Measurements from ENCODE around the gene ARHGAP1. TPM values are rescaled to one million over a fixed set of nuclear protein-coding genes. Genes with fewer than 3 reads are reported as not detected.
A peak's percentile ranks its signal among the peaks of the same experiment; 100 is the strongest.

The ARHGAP1 gene
- total and polyA plus RNA-seq, 2 of the 13 experiments (the other 11 are each of a cell fraction or from before 2014, with no cell fraction given), result 18.6 to 30.3 TPM

- ATAC-seq (no peak), FAIRE-seq (no peak), DNase-seq (ENCODE audit: low spot score) (no peak)
- Histone ChIP-seq H3K9me3 (ENCODE audit: low read length) (no peaks in the 10 kb centered on the region), H3K36me3 (replicated peaks in 1 of 2; ENCODE audit: control insufficient read depth in 1 of 2, insufficient read depth in 2 of 2, low read length in 2 of 2) (peaks cover 10 to 29% of the 10 kb centered on the region in 2 experiments), H3K9ac (ENCODE audit: insufficient read depth, low read depth, low read length) (no peak overlapping the region), H2AFZ (ENCODE audit: low read length) (no peak overlapping the region), H4K20me1 (ENCODE audit: insufficient read depth, low read length) (no peaks in the 10 kb centered on the region), H3K79me2 (ENCODE audit: insufficient read depth, low read length) (no peaks in the 10 kb centered on the region), H3K4me2 (ENCODE audit: low read depth, low read length) (no peak overlapping the region), H3K27me3 (ENCODE audit: control insufficient read depth in 1 of 2, insufficient read depth in 2 of 2, low read length in 2 of 2) (no peaks in the 10 kb centered on the region), H3K4me1 (ENCODE audit: insufficient read depth, low read length) (peaks cover 19% of the 10 kb centered on the region), H3K4me3 (replicated peaks in 1 of 3; ENCODE audit: insufficient read depth in 1 of 3, low read depth in 2 of 3, low read length in 3 of 3) (no peak overlapping the region), H3K27ac (ENCODE audit: extremely low read length, insufficient read depth, low read length) (no peak overlapping the region)
- ChIA-PET CTCF (ENCODE audit: low intra/inter-chr PET ratio, low total read pairs) (no interaction called here), POLR2A (interaction anchor here (1.1 to 1.7 kb wide), 3 partner anchors 9 to 57 kb away, joined by 3 to 9 read pairs (median 3); partner anchors contain the start of gene F2)
- in situ Hi-C loops (cut with HindIII; ENCODE audit: extremely low pct_ligation_motif_present, low pct_unique_long_range_greater_than_20kb), result no loop called here
- no peak for TF ChIP-seq NAIF1 (CRISPR knock-in tag; IDR thresholded peaks at IDR 0.05; ENCODE audit: borderline replicate concordance)
- BruUV-seq (replicated peaks), result TSS peak; percentile 38
- intact Hi-C loops (cut with micrococcal nuclease; ENCODE audit: unreplicated experiment), result no loop called here
- 98% methylated on average over 15 of the region's 15 CpGs for WGBS (ENCODE audit: low lambda C conversion rate)
These were observed 13.3 kb downstream of the ARHGAP1 start for GRCh38 chr11:46686886-46687795.

- FAIRE-seq (no peak), DNase-seq (ENCODE audit: low spot score) (no peak), ATAC-seq (no peak)
- Histone ChIP-seq H3K27me3 (ENCODE audit: control insufficient read depth in 1 of 2, insufficient read depth in 2 of 2, low read length in 2 of 2) (no peaks in the 10 kb centered on the region), H4K20me1 (ENCODE audit: insufficient read depth, low read length) (no peaks in the 10 kb centered on the region), H3K4me1 (ENCODE audit: insufficient read depth, low read length) (no peaks in the 10 kb centered on the region), H3K27ac (ENCODE audit: extremely low read length, insufficient read depth, low read length) (no peak overlapping the region), H3K36me3 (replicated peaks in 1 of 2; ENCODE audit: control insufficient read depth in 1 of 2, insufficient read depth in 2 of 2, low read length in 2 of 2) (peaks cover 20 to 52% of the 10 kb centered on the region in 2 experiments), H2AFZ (ENCODE audit: low read length) (no peak overlapping the region), H3K4me3 (replicated peaks in 1 of 3; ENCODE audit: insufficient read depth in 1 of 3, low read depth in 2 of 3, low read length in 3 of 3) (no peak overlapping the region), H3K79me2 (ENCODE audit: insufficient read depth, low read length) (no peaks in the 10 kb centered on the region), H3K9ac (ENCODE audit: insufficient read depth, low read depth, low read length) (no peak overlapping the region), H3K9me3 (ENCODE audit: low read length) (no peaks in the 10 kb centered on the region), H3K4me2 (ENCODE audit: low read depth, low read length) (no peak overlapping the region)
- ChIA-PET CTCF (ENCODE audit: low intra/inter-chr PET ratio, low total read pairs) (no interaction called here), POLR2A (interaction anchor here (1.5 kb wide), 1 partner anchor 36 kb away, joined by 3 read pairs; no protein-coding TSS in a partner anchor)
- in situ Hi-C loops (cut with HindIII; ENCODE audit: extremely low pct_ligation_motif_present, low pct_unique_long_range_greater_than_20kb) (no loop called here), intact Hi-C loops (cut with micrococcal nuclease; ENCODE audit: unreplicated experiment) (no loop called here)
- BruUV-seq (replicated peaks), result TSS peak; percentile 30
- 96% methylated on average over 3 of the region's 3 CpGs for WGBS (ENCODE audit: low lambda C conversion rate)
- no peak for TF ChIP-seq CBX2 (IDR thresholded peaks at IDR 0.05; ENCODE audit: low read depth, low read length)
- TF ChIP-seq CBX2 (CRISPR knock-in tag; IDR thresholded peaks at IDR 0.05; ENCODE audit: low read depth), result no peak
- TF ChIP-seq ZNF142 (CRISPR knock-in tag; IDR thresholded peaks at IDR 0.05), result no peak
- TF ChIP-seq PCBP2 (optimal IDR thresholded peaks at IDR 0.05; ENCODE audit: low read depth, low read length, poor library complexity, severe bottlenecking), result no peak
- TF ChIP-seq TBL1XR1 (IDR thresholded peaks at IDR 0.05; ENCODE audit: borderline replicate concordance, low read length, partially characterized antibody), result no peak
- TF ChIP-seq GMEB1 (CRISPR knock-in tag; IDR thresholded peaks at IDR 0.05; ENCODE audit: borderline replicate concordance), result no peak
- TF ChIP-seq ZNF510 (CRISPR knock-in tag; IDR thresholded peaks at IDR 0.05; ENCODE audit: low read depth), result no peak
- TF ChIP-seq ZNF484 (CRISPR knock-in tag; IDR thresholded peaks at IDR 0.05; ENCODE audit: borderline replicate concordance, low read depth), result no peak
These were observed 16.1 kb downstream of the ARHGAP1 start for GRCh38 chr11:46684367-46684766.

All from HepG2 (cell line).